Activated CD8-positive, alpha-beta memory T cell treated with anti-CD3 and anti-CD28 coated beads, Interleukin-2, amount 50 U/mL, for 4 hours (primary cell): Measurements from ENCODE around the gene ADAMTSL1.

Experiments
- DNase-seq: peaks from one replicate; pipeline ENCODE4 v3.0.0-alpha.2; 2020

ADAMTSL1 gene

DNA sequence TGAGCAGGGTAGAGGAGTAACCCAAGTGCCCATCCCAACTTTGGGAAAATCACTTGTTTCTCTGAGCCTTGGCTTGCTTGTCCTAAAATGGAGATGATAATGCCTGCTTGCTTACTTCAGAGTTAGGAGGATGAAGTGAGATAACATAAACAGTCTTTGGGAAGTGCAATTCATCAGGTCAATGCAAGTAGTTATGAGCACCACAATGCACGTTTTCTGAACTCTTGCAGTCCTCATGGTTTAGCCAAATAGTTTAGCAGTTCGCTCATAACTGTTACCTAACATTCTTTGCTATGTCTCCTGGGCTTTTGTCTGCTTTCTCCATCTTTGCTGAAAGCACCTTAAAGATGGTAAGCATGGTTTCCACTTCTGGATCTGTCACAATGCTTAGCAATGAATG is 270.0 kb downstream of the ADAMTSL1 start:
- no peak for DNase-seq

DNA sequence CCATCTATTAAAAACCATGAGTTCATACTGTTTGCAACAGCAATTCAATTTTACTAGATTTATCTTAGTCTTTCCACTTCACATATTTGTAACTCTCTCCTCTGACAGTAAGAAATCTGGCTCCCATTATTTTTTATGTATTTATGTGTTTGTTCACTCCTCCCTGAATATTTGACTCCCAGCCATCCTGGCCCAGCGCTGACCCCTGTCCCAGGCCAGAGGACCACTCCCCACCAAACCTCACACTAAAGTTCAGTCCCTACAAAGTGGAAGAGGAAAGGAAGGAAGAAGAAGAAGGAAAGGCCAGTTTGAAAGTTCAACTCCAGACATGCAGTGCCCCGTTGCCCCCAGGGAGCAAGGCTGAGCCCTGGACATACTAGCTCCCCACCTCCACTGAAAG is 271.8 kb downstream of the ADAMTSL1 start:
- no peak for DNase-seq

DNA sequence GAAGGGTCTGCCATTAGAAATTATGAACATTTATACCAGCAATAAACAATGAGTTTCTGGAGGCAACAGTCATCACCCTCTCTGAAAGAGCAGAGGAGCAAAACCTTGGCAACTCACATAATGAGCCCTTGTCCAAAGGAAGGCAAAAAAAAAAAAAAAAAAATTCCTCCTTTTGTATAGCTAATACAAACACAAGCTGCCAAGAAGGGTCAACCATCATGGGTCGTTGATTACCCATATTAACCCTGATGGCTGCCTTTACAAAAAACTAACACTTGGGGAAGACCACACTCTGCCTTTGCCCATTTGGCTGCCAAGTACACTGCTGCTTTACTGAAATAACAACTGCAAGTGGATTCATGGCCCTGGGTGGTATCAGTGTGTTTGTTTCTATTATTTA is 272.7 kb downstream of the ADAMTSL1 start:
- DNase-seq, result no peak

DNA sequence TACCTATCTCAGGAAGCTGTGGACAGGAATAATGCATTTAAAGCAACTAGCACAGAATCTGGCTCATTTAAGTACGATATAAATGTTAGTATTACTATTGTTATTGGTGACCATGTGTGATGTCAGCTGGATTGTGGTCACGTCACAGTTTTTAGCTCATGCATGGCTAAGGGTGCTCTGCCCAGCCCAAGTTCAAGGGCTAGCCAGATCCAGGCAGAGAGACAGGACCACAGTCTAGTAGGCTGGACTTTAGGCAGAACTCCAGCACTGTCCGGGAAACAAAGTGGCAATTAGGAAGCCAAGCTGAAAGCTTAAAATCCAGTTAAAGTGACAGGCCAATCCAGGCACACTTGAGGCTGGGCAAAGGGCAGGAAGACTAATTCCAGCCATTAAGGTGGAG is 273.6 kb downstream of the ADAMTSL1 start:
- DNase-seq, result no peak

DNA sequence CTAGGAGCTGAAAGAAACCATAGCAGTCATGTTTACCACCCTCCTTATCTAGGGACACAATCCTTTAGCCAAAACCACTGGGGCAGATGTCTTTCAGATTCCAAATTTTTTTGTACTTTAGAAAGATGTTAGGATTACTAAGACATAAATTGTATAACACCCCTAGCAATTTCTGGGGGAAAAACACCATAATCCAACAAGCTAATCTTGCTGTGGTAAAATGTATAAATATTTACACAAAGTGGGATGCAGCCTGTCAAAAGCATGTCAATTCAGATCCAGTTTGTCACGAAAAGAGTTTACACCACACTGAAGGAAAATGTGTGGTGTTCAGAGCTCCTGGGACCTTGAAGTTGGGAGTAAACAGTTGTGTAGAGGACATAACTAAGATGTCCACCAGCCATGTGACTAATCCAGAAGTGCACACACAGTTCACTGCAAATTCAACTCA is 274.3 kb downstream of the ADAMTSL1 start:
- DNase-seq, result no peak

DNA sequence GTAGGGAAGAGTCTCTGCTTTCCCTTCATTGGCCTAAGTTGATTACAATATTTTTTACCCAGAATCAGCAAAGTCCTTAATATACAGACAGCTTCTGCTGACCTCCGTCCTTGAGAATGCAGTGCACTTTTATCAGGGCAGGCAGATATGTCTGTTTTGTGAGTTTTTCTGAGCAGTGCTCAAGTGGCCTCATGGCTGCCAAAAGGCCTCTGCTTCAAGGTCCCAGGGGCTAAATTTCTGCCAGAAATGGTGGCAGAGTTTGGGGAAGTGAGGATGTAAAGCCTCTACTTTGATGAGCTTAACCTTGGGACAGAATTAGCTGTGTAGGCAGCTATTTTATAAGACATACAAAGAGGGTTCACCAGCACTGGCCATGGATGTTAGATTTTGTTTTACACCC is 275.8 kb downstream of the ADAMTSL1 start:
- no peak for DNase-seq

DNA sequence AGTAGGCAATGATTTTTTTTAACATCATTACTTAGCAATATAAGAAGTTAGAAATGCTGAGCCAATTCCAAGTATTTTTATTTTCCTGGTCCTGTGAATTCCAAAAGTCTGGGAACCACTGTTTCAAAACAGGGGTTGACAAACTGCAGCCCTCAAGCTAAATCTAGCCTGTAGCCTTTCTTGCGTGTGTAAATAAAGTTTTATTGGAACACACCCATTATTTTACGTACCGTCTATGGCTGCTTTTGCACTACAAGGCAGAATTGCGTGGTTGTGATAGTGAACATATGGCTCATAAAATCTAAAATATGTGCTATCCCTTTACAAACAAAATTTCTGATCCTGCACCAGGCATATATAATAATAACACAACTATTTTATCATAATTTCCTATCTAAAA is 280.0 kb downstream of the ADAMTSL1 start:
- no peak for DNase-seq

DNA sequence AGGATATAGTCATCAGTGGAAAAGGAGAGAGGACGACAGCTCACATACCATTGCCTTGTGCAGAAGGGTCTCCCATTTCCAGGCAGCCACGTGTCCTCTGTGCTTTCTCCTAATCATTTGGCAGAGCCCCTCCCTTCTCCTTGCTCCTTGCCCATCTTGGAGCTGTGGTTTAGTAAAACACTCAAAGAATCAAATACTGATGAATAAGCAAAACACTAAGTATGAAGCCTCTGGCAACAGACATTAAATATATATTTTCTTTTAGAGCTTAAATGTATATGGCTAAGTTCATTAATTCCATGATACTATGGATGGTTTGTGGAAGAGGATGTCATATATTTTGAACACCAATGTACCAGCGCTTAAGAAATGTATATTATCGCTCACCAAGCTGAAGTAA is 280.6 kb downstream of the ADAMTSL1 start:
- no peak for DNase-seq

DNA sequence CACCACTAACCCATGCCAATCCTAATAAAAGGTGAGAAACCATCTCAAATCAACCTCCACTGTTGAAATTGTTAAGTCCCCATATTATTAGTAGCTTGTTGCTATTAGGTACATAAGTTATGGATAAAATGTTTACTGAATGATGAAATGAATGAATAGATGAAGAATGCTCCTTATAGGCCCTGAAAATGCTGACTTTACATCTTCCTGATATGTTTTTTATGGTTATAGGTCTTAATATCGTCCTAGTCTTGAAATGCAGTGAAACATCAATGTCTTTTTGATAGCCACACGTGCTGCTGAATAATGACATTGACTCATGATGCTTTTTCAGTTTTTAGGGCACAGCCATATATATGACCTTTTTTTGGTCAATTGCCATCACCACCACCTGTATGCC is 281.3 kb downstream of the ADAMTSL1 start:
- DNase-seq, result no peak

DNA sequence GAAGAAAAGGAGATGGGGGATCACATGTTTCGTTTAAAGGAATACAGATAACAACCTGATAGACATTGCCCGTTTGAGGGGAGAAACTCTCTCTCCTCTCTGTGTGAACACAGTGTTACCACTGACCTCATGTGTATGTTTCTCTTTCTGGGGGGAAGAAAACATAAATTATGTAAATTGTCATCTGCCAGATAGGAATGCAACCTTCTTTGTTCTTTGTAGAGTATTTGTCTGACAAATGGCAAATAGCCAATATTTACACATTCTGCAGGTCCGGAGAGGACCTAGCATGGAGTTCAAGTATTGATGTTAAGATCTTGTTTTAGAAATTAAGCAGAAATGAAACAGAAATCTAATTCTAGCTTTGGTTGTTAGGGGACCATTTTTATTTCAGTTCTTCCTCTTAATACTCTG is 282.8 kb downstream of the ADAMTSL1 start:
- no peak for DNase-seq

DNA sequence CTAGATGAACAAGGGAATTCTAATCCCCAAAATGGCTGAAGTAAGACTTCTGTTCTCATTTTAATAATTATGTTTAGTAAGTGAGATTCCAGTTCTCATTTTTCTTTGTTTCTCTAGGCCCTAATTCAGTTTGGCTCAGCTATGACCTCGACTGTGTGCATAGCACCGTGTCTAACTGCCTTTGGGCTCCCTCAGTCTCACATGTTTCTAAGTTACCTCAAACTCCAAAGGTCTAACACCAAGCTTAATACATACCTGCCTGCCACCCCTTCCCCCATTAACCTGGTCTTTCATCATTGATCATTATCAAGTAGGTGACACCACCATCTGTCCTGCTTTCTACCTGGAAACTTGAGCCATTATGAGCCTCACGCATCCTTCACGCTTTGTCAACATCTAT is 285.9 kb downstream of the ADAMTSL1 start:
- DNase-seq, result no peak

DNA sequence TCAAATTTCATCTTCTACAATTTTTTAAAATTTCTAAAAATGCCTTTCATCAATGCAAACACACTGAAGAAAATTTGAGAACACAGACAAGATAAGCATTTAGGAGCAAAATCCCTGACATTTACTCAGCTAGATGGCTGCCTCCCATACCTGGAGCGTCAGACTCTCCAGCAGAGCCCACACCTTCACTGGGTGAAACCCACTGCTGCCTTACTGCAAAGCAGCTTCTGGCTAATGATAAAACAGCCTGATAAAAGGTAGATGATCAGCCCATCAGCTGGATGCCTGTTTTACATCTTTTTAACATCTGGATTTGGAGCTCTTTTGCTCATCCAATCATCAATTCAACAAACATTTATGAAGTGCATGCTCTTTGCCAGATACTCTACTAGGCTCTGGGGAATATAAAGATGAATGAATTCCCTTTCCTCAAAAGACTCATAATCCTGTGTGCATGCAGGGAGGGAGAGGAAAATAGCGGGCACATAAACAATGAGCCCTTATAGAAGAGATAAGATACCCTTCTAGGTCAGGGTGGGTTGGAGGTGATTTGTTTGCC is 287.9 kb downstream of the ADAMTSL1 start:
- no peak for DNase-seq

DNA sequence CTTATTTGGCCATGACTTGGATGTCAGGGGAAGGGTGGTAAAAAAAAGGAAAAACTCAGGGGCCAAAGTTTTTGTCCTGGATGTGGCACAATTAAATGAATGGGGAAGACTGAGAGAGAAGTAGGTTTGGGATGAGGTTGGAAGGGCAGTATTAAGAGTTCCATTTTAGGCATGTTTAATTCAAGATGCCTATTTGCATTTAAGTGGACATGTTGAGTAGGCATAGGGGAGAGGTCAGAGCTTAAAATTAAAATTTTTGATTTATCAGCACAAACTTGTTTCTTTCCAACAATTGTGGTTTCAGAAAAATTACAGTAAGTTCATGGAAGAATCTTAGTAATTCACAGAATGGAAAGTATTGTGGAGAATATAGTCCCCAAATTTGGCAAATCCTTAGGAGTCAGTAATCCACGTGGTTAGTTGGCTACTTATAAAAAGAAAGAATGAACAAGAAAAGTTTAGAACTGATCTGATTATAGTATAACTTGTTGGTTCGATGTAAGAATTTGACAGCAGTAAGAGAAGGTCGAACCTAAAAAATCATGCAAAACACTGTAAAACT is 293.1 kb downstream of the ADAMTSL1 start:
- no peak for DNase-seq

DNA sequence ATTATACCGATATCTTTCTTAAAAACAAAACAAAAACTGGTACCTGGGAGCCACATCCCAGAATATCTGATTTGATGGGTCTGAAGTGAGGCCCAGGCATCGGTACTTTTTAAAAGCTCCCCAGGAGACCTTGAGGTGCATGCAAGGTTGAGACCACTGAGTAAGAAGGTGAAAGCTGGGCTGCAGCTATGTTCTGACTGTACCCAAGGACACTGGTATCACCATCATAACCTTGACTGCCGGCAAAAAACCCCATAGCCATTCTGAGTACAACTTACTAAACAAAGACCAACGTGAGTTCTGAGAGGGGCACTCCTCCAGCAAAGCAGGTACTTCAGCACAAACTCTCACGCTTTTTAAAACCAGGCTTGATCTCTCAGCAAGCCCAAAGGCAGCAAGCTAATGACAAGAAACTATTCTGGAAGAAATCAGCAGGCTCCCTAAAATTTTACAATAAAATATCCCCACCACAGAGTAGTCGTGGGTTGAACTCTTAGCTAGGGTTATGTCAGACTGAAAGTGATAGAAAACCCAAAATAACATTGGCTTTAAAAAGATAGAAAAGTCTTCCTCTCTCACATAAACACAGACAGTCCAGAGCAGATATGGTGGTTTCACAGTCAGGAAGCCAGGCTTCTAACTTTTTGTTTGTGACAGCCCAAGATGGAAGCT is 295.1 kb downstream of the ADAMTSL1 start:
- no peak for DNase-seq

DNA sequence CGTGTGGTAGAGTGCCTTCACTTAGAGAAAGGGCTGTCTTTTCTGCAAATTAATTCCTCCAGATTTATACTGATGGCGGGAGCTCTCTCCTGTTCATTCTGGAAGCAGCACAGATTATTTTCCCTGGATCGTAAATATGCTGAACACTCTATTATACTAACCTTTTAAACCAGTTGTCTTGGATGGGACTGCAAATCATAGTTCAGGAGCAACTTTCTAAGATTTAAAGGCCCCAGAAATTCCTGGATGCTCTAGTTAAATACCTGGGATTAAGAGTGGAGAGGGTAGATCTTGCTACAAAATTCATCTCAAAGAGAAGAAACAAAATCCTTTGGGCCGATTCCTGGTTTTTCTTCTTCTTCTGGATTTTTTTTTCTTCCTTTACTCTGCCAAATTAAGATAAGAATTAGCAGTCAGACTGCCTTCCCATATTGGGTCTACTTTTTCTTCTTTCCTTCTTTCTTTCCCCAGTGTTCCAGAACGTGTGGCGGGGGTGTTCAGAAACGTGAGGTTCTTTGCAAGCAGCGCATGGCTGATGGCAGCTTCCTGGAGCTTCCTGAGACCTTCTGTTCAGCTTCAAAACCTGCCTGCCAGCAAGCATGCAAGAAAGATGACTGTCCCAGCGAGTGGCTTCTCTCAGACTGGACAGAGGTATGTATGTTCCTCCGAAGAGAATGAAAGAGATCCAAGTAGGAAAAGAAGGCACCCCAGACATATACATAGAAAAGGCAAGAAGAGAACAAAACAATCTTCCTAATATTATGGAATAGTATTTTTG is 296.4 kb downstream of the ADAMTSL1 start:
- no peak for DNase-seq

DNA sequence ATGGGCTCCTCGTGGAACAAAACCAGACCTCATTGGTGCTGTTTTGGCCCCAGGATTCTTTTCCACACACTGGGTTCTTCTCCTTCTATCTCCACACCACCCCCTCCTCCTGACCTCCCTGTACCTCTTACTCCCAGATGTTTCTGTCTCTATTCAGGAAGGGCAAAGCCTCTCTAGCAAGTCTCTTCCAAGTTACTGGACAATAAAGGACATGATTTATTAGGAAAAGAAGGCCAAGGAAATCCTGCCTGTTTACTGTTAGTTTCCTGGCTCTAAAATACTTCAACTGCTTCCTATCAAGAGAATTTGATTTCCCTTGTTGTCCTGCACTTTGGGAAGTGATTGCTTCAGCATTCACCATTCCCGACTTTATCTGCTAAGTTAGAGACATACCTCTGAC is 297.1 kb downstream of the ADAMTSL1 start:
- DNase-seq, result no peak

DNA sequence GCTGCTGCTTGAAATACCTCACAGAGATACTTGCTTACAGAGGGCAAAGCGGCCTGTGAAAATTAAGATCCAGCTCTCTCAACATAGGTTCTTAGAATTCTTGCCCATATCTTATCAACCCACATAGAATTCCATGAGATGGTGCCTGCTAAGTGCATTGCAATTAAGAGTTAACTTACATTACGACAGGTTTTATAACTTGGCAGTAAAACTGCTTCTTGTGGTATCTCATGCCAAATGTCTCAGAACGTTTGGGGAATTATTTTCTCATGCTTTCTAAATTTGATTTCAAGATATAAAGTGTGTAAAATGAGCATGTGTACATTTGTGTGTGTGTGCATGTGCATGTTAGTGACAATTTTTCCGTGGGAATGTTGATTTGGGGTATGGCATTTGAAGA is 297.8 kb downstream of the ADAMTSL1 start:
- DNase-seq, result no peak

DNA sequence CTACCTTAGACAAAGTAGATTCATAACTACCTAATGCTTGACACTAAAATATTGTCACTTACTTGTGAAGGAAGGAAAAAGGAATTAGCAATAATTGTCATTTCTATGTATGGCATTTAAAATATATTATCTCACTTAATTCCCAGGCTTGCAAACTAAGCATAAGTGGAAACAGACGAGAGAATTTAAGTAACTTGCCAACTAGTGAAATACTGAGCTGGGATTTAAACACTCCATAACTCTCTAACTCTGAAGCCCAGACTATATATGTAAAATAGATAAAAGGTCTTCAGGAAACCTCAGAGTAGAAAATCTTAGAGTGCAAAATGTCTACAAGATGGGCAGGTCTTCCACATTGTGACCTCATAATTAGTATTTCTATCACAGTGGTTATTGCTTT is 301.3 kb downstream of the ADAMTSL1 start:
- no peak for DNase-seq

DNA sequence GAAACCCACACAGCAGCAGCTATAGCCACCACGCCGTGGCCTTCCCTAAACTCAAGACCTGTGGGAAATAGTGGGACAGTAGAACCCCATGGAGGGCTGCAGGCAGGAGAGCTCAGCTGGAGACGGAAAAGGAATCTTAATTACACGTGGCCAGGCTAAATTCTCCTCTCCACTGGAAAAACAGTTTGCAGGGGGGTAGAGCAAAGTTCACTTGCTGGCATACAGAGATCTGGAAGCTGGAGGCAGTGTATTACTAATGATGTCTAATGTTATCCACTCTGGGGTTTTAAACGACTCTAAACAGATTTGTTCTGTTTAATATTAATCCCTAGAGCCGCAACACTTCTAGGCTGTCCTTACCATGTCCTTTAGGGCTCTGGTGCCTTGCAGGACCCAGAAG is 302.0 kb downstream of the ADAMTSL1 start:
- no peak for DNase-seq

DNA sequence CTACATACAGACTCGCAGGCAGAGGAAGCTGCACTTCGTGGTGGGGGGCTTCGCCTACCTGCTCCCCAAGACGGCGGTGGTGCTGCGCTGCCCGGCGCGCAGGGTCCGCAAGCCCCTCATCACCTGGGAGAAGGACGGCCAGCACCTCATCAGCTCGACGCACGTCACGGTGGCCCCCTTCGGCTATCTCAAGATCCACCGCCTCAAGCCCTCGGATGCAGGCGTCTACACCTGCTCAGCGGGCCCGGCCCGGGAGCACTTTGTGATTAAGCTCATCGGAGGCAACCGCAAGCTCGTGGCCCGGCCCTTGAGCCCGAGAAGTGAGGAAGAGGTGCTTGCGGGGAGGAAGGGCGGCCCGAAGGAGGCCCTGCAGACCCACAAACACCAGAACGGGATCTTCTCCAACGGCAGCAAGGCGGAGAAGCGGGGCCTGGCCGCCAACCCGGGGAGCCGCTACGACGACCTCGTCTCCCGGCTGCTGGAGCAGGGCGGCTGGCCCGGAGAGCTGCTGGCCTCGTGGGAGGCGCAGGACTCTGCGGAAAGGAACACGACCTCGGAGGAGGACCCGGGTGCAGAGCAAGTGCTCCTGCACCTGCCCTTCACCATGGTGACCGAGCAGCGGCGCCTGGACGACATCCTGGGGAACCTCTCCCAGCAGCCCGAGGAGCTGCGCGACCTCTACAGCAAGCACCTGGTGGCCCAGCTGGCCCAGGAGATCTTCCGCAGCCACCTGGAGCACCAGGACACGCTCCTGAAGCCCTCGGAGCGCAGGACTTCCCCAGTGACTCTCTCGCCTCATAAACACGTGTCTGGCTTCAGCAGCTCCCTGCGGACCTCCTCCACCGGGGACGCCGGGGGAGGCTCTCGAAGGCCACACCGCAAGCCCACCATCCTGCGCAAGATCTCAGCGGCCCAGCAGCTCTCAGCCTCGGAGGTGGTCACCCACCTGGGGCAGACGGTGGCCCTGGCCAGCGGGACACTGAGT is 303.2 kb downstream of the ADAMTSL1 start:
- no peak for DNase-seq

DNA sequence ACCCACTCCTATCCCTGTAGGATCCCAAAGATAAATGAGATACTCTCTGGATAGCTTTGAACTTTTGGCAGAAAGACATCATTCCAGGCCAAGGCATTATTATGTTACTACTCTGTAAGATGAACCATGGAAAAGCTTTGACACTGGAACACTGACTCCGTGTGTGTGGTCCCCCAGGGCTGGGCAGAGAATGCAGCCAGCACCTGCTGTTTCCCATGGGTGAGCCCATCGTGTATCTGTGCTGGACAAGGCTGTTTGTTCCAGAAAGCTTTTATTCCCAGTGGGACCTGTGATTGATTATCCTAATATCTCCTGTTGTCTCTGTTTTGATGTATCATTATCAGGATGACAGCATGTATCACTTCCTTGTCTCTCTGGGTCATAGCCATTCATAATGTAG is 304.2 kb downstream of the ADAMTSL1 start:
- no peak for DNase-seq

DNA sequence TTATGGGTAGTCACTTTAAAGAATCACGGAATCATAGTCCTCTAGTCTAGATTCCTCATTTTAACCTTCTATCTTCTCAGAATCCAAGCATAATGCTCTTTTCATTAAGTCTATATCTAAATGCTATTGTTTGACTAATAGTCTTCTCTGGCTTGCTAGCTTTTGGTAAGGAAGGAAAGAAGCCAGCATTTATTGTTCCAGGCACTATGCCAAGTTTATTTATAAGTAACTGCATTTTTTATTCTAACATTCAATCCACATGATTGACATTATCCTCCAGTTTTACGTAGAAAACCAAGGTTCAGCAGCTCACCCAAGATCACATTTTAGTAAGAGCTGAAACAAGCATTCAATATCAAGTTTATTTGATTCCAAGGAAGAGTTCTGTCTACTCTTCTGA is 304.9 kb downstream of the ADAMTSL1 start:
- no peak for DNase-seq

DNA sequence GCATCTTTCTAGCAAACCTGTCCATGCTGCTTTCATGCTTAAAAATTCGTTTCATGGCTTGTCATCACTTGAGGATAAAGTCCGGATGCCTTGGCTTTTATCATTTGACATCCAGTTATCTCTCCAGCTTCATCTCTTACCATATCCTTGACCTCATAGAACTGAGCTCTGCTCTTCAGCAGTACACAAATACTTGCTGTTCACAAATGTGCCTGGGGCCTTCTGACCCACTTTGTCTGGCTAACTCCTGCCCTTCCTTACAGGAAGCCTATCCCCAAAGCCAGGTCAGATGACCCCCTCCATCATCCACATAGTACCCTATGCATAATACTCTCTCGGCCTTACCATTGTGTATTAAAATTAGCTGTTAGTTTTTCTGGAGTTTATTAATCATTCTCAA is 310.0 kb downstream of the ADAMTSL1 start:
- no peak for DNase-seq
